Fibroblast of lung (primary cell): ENCODE measurements around the gene CCDC38. TPM values are rescaled to one million over a fixed set of nuclear protein-coding genes. Genes with fewer than 3 reads are reported as not detected.

Experiments used
- DNase-seq, 2 donors: peaks; one replicate each; pipeline versions ENCODE4 v3.0.0 to v3.0.0-alpha.2; 2010; ENCODE audit warnings: low read depth in 2 of 2
- H2AFZ ChIP-seq: 2 replicates; pipeline ENCODE4 v1.5.1; 2012; ENCODE audit warnings: low read length, control low read depth, inconsistent platforms
- H3K27ac ChIP-seq: 2 replicates; pipeline ENCODE4 v1.5.1; 2011; ENCODE audit warnings: low read length, control low read depth; ENCODE audit not compliant: insufficient read depth
- H3K27me3 ChIP-seq: 2 replicates; pipeline ENCODE4 v1.5.1; 2011; ENCODE audit warnings: mild to moderate bottlenecking, low read length; ENCODE audit not compliant: control insufficient read depth, insufficient read depth
- H3K36me3 ChIP-seq: 2 replicates; pipeline ENCODE4 v1.5.1; 2011; ENCODE audit warnings: low read length; ENCODE audit not compliant: control insufficient read depth, insufficient read depth
- H3K4me1 ChIP-seq: 2 replicates; pipeline ENCODE4 v1.5.1; 2011; ENCODE audit warnings: low read length; ENCODE audit not compliant: control insufficient read depth, insufficient read depth; ENCODE audit errors: extremely low read depth
- H3K4me2 ChIP-seq: 2 replicates; pipeline ENCODE4 v1.5.1; 2011; ENCODE audit warnings: low read length, control low read depth; ENCODE audit not compliant: insufficient read depth; ENCODE audit errors: extremely low read depth
- H3K4me3 ChIP-seq, 4 experiments: fragments of 200-600 bp in 1 of 4; sonication (generic) in 1 of 4; replicated peaks in 1 of 4; 2 replicates each; pipeline ENCODE4 v1.5.1; 2011 to 2016; ENCODE audit warnings: low read length in 4 of 4, low read depth in 3 of 4, mild to moderate bottlenecking in 3 of 4, control low read depth in 2 of 4, inconsistent platforms in 1 of 4, mixed read lengths in 1 of 4; ENCODE audit not compliant: insufficient read depth in 1 of 4; ENCODE audit errors: control extremely low read depth in 1 of 4
- H3K79me2 ChIP-seq: 2 replicates; pipeline ENCODE4 v1.5.1; 2012; ENCODE audit warnings: mild to moderate bottlenecking, low read length, inconsistent platforms; ENCODE audit not compliant: control insufficient read depth, insufficient read depth
- H3K9ac ChIP-seq: 2 replicates; pipeline ENCODE4 v1.5.1; 2011; ENCODE audit warnings: mild to moderate bottlenecking, low read length, control low read depth; ENCODE audit not compliant: insufficient read depth
- H3K9me3 ChIP-seq: 2 replicates; pipeline ENCODE4 v1.5.1; 2012; ENCODE audit warnings: low read depth, low read length; ENCODE audit not compliant: control insufficient read depth, insufficient read depth
- H4K20me1 ChIP-seq: 2 replicates; pipeline ENCODE4 v1.5.1; 2011; ENCODE audit warnings: low read length; ENCODE audit not compliant: control insufficient read depth, insufficient read depth; ENCODE audit errors: extremely low read depth
- EZH2 ChIP-seq: IDR thresholded peaks from 2 replicates; pipeline ENCODE4 v1.5.1; 2012; ENCODE audit warnings: low read length, control low read depth, mild to moderate bottlenecking; ENCODE audit errors: missing control alignments
- polyA plus RNA-seq, 2 donors: library from polyadenylated mRNA; depleted of rRNA in 1 of 2; stranded (reverse) in 1 of 2; unstranded in 1 of 2; fragments of >200 nt; gene quantifications; 2 replicates each; pipeline ENCODE4 v1.2.1, GENCODE V29; 2011 to 2012; ENCODE audit warnings: missing spikeins in 1 of 2
- total RNA-seq: library from RNA; depleted of rRNA; stranded (reverse); fragments of >200 nt; gene quantifications from 2 replicates; pipeline ENCODE4 v1.2.1, GENCODE V29; 2014
- TF ChIP-seq, protein P1 (sequence below), 2 donors: IDR thresholded peaks in 1 of 2; conservative IDR thresholded peaks in 1 of 2; 1 replicate in 1 of 2; 2 replicates in 1 of 2; pipeline ENCODE4 v1.5.1; 2011 to 2012; ENCODE audit warnings: low read length in 2 of 2, control low read depth in 1 of 2, inconsistent platforms in 1 of 2, low read depth in 1 of 2, mild to moderate bottlenecking in 1 of 2

CCDC38 gene
- total and polyA plus RNA-seq, 2 donors (not counting 1 experiment from before 2014, with no cell fraction given), result 0.05 TPM; not detected in 1

DNA sequence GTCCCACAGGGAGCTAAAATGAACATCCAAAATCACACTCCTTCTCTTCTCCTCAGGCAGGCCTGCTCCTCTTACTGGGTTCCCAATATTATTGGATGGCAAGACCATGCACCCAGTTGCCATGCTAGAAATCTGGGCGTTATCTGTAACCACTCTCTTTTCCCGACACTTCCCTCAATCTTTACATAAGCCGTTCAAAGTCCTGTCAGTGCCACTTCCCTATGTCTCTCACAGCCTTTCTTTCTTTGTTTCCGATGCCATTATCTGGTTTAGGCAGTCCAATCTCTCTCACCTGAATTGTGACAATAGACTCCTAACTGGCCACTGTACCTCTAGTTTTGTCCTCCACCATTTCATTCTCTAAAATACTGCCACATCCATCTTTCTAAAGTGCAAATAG lies 59.5 kb downstream of the CCDC38 start:
- Histone ChIP-seq H3K9ac (no peak overlapping the region), H3K4me2 (no peak overlapping the region), H3K27me3 (no peaks in the 10 kb centered on the region), H3K36me3 (no peaks in the 10 kb centered on the region), H3K79me2 (no peaks in the 10 kb centered on the region), H3K4me3 (no peak overlapping the region), H2AFZ (no peak overlapping the region), H3K27ac (no peak overlapping the region), H3K9me3 (no peaks in the 10 kb centered on the region), H3K4me1 (peaks cover 5% of the 10 kb centered on the region), H4K20me1 (no peaks in the 10 kb centered on the region)
- TF ChIP-seq, protein P1, sequence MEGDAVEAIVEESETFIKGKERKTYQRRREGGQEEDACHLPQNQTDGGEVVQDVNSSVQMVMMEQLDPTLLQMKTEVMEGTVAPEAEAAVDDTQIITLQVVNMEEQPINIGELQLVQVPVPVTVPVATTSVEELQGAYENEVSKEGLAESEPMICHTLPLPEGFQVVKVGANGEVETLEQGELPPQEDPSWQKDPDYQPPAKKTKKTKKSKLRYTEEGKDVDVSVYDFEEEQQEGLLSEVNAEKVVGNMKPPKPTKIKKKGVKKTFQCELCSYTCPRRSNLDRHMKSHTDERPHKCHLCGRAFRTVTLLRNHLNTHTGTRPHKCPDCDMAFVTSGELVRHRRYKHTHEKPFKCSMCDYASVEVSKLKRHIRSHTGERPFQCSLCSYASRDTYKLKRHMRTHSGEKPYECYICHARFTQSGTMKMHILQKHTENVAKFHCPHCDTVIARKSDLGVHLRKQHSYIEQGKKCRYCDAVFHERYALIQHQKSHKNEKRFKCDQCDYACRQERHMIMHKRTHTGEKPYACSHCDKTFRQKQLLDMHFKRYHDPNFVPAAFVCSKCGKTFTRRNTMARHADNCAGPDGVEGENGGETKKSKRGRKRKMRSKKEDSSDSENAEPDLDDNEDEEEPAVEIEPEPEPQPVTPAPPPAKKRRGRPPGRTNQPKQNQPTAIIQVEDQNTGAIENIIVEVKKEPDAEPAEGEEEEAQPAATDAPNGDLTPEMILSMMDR (conservative IDR thresholded peaks at IDR 0.05 in 1 of 2, IDR thresholded peaks at IDR 0.05 in 1 of 2; ENCODE audit: low read depth in 1 of 2, low read length in 2 of 2), result no peak
- no peak for DNase-seq

DNA sequence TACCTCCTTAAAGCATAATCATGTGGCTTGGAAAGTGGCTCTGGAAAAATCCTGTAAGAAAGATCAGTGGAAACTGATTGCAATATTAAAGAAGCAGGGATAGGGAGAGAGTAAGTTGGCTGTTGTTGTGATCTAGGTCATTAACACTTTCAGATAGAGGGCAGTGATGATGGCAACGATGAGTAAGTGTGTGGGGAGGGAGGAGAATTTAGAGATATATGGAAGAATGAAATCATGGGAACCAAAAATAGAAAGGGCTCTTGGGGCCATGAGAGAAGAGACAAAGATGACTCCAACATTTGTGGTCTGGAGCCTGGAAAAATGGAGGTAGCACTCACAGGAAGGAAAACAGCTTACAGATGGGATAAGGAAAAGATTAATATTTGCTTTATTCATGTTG lies 60.3 kb downstream of the CCDC38 start:
- DNase-seq, result peak in 1 of 2 donors; percentile 54
- Histone ChIP-seq H2AFZ (peak overlapping the region; percentile 8), H3K4me1 (peaks cover 5% of the 10 kb centered on the region), H4K20me1 (no peaks in the 10 kb centered on the region), H3K9me3 (no peaks in the 10 kb centered on the region), H3K27ac (no peak overlapping the region), H3K36me3 (no peaks in the 10 kb centered on the region), H3K4me2 (peak overlapping the region; percentile 72), H3K9ac (no peak overlapping the region), H3K4me3 (no peak overlapping the region), H3K27me3 (no peaks in the 10 kb centered on the region), H3K79me2 (no peaks in the 10 kb centered on the region)
- TF ChIP-seq EZH2, result no peak
- TF ChIP-seq, protein P1 (conservative IDR thresholded peaks at IDR 0.05 in 1 of 2, IDR thresholded peaks at IDR 0.05 in 1 of 2; ENCODE audit: low read depth in 1 of 2, low read length in 2 of 2), result no peak

DNA sequence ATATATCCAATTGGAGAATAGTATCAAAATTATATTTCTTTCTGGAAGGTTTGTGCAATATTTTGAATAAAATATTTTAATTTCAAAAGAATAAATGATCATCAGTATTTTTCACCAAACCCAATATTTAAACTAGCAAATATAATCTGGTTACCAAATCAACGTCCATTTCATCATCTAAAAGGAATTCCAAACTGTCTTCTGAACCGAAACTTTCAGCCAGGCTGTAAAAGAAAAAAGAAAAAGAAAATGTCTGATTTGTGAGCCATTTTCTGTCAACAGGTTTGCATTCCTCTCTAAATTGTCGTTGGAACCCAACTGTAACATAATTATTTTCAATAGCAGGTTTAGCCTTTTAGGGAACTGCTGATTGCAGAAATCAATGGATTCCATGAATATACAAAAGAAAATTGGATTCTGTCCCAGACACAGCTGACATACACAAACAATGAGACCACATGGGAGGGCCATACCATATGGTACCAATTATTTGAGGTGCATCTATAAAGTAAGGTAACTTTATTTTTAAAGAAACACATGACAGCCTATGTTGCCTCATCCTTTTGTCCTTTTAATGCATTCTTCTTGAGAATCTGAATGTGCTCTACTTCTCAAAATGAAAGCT lies 61.0 kb downstream of the CCDC38 start:
- no peak overlapping the region for H3K9ac ChIP-seq
- TF ChIP-seq EZH2, result no peak
- TF ChIP-seq, protein P1 (conservative IDR thresholded peaks at IDR 0.05 in 1 of 2, IDR thresholded peaks at IDR 0.05 in 1 of 2; ENCODE audit: low read depth in 1 of 2, low read length in 2 of 2), result no peak
- peaks cover 5% of the 10 kb centered on the region for H3K4me1 ChIP-seq
- H3K9me3 ChIP-seq, result no peaks in the 10 kb centered on the region
- DNase-seq, result peak; percentile 40 to 45
- no peaks in the 10 kb centered on the region for H4K20me1 ChIP-seq
- no peaks in the 10 kb centered on the region for H3K36me3 ChIP-seq
- no peak overlapping the region for H3K27ac ChIP-seq
- H2AFZ ChIP-seq, result peak overlapping the region; percentile 8
- H3K4me2 ChIP-seq, result peak overlapping the region; percentile 72
- H3K4me3 ChIP-seq, result peak overlapping the region in 1 of 4 experiments; percentile 6
- no peaks in the 10 kb centered on the region for H3K27me3 ChIP-seq
- no peaks in the 10 kb centered on the region for H3K79me2 ChIP-seq
